ENCODE measurements around the gene COLEC12.

DNA sequence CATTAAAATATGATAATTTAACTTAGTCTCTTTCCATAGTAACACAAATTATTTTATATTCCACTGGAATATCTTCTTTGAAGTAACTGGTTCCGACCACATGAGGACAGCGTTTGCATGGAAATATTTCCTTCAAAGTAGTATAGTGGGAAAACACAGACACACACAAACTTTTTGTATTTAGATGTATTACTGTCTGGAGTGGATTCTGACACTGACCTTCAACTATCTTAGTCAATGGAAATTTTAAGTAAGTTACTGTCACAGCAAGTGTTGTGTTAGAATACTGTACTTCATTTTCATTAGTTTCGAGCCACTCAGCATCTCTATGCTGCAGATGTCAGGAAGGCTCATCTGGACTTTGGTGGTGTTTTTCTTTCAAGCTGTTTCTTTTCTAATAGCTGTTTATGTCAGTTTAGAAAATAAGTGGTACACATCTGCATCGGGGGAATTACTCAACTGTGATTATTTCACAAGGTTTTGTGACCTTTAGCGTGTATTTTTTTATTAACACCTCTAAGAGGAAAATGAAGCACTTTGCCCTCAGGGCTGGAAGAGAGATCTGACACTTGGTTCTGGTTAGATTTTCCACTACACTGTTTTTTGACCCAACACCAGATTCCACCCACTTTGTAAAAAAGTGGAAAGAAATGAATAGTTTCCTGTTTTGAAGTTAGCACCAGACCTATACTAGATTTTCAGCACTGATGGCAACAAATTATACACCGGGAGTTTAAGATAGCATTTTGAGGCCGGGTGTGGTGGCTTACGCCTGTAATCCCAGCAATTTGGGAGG lies 213.8 kb downstream of the COLEC12 start:
- TF ChIP-seq, protein P1, sequence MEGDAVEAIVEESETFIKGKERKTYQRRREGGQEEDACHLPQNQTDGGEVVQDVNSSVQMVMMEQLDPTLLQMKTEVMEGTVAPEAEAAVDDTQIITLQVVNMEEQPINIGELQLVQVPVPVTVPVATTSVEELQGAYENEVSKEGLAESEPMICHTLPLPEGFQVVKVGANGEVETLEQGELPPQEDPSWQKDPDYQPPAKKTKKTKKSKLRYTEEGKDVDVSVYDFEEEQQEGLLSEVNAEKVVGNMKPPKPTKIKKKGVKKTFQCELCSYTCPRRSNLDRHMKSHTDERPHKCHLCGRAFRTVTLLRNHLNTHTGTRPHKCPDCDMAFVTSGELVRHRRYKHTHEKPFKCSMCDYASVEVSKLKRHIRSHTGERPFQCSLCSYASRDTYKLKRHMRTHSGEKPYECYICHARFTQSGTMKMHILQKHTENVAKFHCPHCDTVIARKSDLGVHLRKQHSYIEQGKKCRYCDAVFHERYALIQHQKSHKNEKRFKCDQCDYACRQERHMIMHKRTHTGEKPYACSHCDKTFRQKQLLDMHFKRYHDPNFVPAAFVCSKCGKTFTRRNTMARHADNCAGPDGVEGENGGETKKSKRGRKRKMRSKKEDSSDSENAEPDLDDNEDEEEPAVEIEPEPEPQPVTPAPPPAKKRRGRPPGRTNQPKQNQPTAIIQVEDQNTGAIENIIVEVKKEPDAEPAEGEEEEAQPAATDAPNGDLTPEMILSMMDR (IDR thresholded peaks at IDR 0.05; ENCODE audit: insufficient read depth, low read depth, low read length), result peak; percentile 57
- TF ChIP-seq EZH2 (IDR thresholded peaks at IDR 0.05; ENCODE audit: insufficient read depth, low read length), result no peak
